ENCODE data around the gene RFNG.

RFNG gene

DNA sequence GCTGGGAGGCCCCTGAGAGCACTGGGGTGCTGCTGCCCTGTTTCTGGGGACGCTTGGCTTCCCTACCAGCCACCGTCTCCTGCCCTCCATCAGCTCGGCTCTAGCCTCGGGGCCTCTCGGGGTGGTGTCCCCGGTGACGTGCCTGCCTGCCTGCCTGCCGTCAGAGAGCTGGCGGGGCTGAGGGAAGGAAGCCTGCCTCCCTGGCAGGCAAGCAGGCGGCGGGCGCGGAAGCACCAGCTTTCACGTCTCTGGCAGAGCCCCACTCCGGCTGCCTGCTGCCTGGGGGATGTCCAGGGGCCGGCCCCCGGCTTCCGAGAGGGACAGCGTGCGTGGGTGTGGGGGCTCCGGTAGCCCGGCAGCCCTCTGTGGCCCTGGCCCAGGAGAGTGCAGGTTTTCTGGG is 38.3 kb downstream of the RFNG start:
- H3K27ac ChIP-seq, result no peak overlapping the region
- TF ChIP-seq, protein P1, sequence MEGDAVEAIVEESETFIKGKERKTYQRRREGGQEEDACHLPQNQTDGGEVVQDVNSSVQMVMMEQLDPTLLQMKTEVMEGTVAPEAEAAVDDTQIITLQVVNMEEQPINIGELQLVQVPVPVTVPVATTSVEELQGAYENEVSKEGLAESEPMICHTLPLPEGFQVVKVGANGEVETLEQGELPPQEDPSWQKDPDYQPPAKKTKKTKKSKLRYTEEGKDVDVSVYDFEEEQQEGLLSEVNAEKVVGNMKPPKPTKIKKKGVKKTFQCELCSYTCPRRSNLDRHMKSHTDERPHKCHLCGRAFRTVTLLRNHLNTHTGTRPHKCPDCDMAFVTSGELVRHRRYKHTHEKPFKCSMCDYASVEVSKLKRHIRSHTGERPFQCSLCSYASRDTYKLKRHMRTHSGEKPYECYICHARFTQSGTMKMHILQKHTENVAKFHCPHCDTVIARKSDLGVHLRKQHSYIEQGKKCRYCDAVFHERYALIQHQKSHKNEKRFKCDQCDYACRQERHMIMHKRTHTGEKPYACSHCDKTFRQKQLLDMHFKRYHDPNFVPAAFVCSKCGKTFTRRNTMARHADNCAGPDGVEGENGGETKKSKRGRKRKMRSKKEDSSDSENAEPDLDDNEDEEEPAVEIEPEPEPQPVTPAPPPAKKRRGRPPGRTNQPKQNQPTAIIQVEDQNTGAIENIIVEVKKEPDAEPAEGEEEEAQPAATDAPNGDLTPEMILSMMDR (conservative IDR thresholded peaks at IDR 0.05), result no peak

DNA sequence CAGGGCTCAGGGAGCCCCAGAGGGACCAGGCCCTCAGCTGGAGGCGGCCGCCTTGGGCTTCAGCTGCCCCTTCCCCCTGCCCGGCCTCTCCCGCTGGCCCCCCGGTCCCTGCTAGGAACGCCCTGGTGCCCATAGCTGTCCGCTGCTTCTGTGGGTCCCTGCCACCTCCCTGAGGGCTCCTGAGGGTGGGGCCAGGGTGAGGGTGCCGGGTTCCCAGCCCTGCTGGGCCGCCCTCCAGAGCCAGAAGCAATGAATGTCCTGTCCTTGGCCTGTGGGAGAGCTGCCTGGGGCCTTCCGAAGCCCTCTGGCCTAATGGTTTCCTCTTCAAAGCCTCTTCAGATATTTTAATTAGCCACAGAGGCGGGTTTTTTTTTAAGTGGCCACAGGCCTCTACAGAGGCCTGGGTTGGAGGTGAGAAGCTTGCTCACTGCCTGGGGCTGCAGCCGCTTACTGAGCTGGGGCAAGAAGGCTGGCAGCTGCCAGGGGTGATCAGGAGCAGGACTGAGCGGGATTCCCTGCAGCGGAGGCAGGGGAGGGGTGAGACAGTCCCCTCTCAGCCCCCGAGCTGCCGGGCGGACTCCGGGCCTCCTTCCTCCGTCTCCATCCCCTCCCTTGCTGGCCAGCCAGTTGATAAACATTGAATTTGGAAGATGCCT is 38.8 kb downstream of the RFNG start:
- no peak overlapping the region for H3K27ac ChIP-seq
- TF ChIP-seq, protein P1 (conservative IDR thresholded peaks at IDR 0.05), result no peak

DNA sequence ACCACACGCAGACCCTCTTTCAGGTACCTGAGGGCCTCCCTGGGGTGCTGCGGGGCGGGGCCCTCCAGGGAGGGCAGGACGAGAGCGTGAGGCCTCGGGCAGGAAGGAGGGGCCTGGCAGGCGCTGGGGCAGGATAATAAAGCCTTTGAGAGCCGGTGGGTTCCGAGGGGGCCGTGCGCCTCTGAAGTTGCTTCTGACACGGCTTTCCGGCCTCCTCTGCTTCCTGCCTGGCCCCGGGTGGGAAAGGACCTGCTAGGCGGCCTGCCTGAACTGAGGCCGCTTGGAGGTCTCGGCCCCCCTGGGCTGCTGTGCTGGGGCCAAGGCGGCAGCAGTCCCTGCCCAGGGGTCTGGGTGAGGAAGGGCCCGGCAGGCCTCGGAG is 39.4 kb downstream of the RFNG start:
- no peak overlapping the region for H3K27ac ChIP-seq
- TF ChIP-seq, protein P1 (conservative IDR thresholded peaks at IDR 0.05), result no peak

DNA sequence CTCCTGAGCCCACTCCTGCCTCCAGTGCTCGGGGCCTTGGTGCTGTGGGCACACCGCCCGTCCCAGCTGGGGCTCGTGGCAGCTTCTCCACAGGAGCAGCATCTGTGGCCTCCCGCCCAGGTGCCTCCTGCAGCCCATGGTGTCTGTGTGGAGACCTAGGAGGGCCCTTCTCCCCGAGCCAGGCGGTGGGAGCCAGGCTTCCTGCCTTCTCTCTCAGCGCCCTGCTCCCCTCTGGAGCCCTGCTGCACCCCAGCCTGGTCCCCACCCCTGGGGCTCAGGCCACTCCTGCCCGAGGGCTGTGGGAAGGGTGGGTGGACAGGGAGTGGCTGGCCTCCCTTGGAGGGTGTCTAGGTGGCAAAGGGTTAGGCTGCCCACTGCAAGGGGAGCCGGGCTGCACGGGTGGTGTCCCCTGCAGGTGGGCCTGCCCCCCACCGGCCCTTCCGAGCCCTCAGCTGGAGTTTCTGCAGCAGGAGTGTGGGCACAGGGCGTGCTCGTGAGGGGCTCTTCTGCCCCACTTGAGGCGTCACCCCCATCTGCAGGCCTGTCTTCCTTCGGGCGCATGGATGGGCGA is 39.9 kb downstream of the RFNG start:
- TF ChIP-seq, protein P1 (conservative IDR thresholded peaks at IDR 0.05), result no peak
- no peak overlapping the region for H3K27ac ChIP-seq

DNA sequence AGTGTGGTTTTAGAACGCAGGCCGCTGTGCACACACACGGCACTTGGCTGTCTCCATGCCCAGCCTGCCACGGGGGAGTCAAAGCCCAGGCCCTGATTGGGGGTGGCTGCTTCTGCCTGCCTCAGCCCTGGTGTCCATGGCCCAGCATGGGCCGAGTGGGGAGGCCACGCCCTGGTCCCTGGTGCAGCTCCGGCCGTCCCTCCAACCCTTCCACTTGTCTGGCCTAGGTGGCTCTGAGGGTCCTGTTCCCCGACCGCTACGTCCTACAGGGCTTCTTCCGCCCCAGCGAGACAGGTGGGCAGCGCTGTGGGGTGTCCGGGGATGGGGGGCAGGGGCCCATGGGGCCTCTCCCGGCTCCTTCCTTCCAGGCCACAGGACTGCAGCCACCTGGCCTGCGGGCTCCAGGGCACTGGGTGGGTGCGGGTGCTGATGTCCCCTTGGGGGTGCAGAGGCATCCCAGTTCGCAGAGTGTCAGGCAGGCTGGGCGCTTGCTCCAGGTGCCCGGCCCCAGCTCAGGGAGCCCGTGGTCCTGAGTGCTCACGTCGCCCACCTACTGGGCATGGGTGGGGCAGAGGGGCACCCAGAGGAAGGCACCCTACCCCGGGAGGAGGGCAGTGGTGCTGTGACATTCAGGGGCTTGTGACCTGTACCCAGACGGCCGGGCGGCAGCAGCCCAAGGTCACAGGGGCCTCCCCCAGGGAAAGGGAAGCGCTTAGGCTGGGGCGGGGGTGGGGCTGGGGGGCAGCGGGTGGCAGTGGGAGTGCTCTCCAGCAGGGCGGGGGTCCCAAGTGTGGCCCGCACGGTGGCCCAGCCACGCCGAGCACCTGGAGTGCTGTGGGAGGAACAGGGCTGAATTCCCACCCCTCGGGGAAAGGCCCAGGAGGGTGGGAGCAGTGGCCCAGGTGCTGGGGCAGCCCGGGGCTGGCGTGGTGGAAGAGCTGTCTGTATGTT is 40.8 kb downstream of the RFNG start:
- TF ChIP-seq, protein P1 (conservative IDR thresholded peaks at IDR 0.05), result no peak
- H3K27ac ChIP-seq, result no peak overlapping the region

DNA sequence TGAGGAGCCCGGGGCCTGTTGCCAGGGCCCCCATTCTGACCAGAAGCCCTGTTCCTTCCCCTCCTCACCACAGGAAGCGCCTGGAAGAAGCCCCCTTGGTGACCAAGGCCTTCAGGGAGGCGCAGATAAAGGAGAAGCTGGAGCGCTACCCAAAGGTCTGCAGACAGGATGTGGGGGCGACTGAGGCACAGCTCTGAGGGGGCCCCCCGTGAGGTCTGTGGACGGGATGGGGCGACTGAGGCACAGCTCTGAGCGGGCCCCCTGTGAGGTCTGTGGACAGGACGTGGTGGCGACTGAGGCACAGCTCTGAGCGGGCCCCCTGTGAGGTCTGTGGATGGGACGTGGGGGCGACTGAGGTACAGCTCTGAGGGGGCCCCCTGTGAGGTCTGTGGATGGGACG is 42.2 kb downstream of the RFNG start:
- H3K27ac ChIP-seq, result no peak overlapping the region
- TF ChIP-seq, protein P1 (conservative IDR thresholded peaks at IDR 0.05), result no peak

DNA sequence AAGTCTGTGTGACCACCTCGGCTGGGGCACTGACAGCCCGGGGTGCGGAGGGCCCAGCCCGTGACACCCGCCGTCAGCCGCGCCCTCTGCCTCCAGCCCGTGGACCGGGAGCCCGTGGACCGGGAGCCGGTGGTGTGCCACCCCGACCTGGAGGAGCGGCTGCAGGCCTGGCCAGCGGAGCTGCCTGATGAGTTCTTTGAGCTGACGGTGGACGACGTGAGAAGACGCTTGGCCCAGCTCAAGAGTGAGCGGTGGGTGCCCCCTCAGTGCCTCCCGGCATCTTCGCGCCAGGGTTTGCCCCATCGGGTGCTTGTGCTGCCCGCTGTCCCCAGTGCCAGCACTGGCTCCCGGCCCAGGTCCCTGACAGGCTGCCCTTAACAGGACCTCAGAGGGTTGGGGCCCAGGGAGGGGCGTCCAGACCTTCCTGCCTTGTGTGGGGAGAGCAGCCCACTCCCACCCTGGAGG is 42.6 kb downstream of the RFNG start:
- H3K27ac ChIP-seq, result no peak overlapping the region
- TF ChIP-seq, protein P1 (conservative IDR thresholded peaks at IDR 0.05), result no peak
